ENCODE measurements around the gene ERVK3-1.
"Not testable (repeated sequence)": the region's sequence is repeated elsewhere in the genome, so short reads cannot be mapped to it uniquely, and the experiment has no call there.

Gene ERVK3-1, protein sequence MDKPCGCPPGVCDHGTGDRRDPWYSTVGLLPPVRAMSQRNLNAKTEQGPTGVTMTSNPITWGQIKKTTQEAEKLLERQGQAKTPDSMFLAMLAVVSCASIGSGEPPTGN

DNA sequence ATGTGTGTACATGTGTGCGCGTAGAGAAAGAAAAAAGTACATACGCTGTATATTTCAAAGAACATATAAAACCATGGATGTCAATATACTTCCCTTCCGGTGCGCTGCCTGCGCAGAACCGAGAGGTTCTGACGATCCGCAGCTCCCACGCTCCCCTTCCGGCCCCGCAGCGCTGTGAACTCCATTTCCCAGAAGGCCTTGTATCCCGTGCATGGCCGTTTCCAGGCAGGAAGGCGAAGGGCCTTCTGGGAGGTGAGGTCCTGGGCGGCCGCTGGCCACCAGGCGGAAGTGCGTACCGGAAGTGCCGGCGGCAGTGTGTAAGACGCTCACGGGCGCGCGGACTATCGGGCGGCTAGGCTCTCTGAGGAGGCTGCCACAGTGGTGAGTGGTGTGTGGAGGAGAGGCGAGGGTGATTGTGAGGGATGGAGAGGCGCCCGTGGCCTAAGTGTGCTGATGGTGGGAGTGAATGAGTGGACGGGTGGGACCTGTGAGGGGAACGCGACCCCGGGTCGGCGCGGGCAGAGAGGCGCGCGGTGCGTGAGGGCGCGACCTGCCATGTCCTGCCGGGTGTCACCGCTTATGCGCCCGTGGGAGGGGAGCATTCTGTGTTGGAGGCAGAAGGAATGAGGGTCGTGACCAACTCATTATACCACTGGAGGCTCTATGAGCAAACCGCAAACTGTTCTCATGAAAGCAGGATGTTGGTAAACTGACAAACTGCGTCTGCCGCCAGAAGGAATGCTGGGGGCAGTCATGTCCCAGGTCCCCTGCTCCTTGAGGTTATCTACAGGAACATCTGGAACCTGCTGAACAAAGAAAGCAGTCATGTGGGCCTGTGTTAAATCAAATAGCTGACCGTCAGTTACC is at the start of gene ERVK3-1:
Gene ERVK3-1, plus strand, starts transcription at position 313 of the 867 bp plus-strand sequence. CDS start 6,792 bp downstream, outside the sequence.
- Histone ChIP-seq H3K36me3 (ENCODE audit: control insufficient read depth in 5 of 5, insufficient read depth in 5 of 5, low read length in 5 of 5) (peaks cover 16 to 28% (median 18%) of the 10 kb centered on the region in 5 donors), H3K9me3 (ENCODE audit: control insufficient read depth in 5 of 5, low read length in 5 of 5) (peaks cover 0 to 2% (median 0%) of the 10 kb centered on the region in 5 donors), H3K27ac (ENCODE audit: low read depth, low read length) (peak within 1 kb of the TSS; percentile 89), H3K4me3 (ENCODE audit: low read depth in 1 of 5, low read length in 5 of 5) (peak within 1 kb of the TSS; percentile 96 to 99 (median 98)), H3K27me3 (ENCODE audit: control insufficient read depth in 5 of 5, insufficient read depth in 4 of 5, low read length in 5 of 5) (peaks cover 0 to 3% (median 0%) of the 10 kb centered on the region in 5 donors), H3K9ac (ENCODE audit: low read length in 5 of 5) (peak within 1 kb of the TSS; percentile 82 to 96 (median 92)), H3K4me1 (ENCODE audit: control insufficient read depth in 5 of 5, insufficient read depth in 5 of 5, low read length in 5 of 5) (peaks cover 10 to 26% (median 16%) of the 10 kb centered on the region in 5 donors)

DNA sequence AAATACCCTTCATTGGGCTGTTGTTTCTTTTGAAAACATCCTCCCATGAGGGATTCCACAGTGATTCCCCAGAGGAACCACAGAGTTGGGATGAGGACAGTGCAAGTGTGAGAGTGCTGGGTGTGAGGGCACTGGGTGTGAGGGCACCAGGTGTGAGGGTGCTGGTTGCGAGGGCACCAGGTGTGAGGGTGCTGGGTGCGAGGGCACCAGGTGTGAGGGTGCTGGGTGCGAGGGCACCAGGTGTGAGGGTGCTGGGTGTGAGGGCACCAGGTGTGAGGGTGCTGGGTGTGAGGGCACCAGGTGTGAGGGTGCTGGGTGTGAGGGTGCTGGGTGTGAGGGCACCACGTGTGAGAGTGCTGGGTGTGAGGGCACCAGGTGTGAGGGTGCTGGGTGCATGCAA is 46.9 kb upstream of the ERVK3-1 start:
- not testable (repeated sequence) for H3K4me1 ChIP-seq (ENCODE audit: control insufficient read depth in 5 of 5, insufficient read depth in 5 of 5, low read length in 5 of 5); H3K27me3 ChIP-seq (ENCODE audit: control insufficient read depth in 5 of 5, insufficient read depth in 4 of 5, low read length in 5 of 5); H3K27ac ChIP-seq (ENCODE audit: low read depth, low read length); H3K9ac ChIP-seq (ENCODE audit: low read length in 5 of 5)
- H3K9me3 ChIP-seq (ENCODE audit: control insufficient read depth in 5 of 5, low read length in 5 of 5) = peaks cover 77 to 99% (median 95%) of the 10 kb centered on the region in 5 donors
- H3K36me3 ChIP-seq (ENCODE audit: control insufficient read depth in 5 of 5, insufficient read depth in 5 of 5, low read length in 5 of 5) = peaks cover 43 to 81% (median 72%) of the 10 kb centered on the region in 5 donors
- H3K4me3 ChIP-seq (ENCODE audit: low read depth in 1 of 5, low read length in 5 of 5) = peak overlapping the region; percentile 19 to 84 (median 63)

- Histone ChIP-seq H3K9ac (ENCODE audit: low read length in 5 of 5) (no peak overlapping the region), H3K36me3 (ENCODE audit: control insufficient read depth in 5 of 5, insufficient read depth in 5 of 5, low read length in 5 of 5) (peaks cover 32 to 76% (median 60%) of the 10 kb centered on the region in 5 donors), H3K4me3 (ENCODE audit: low read depth in 1 of 5, low read length in 5 of 5) (peak overlapping the region; percentile 19 to 84 (median 63)), H3K9me3 (ENCODE audit: control insufficient read depth in 5 of 5, low read length in 5 of 5) (peaks cover 77 to 99% (median 98%) of the 10 kb centered on the region in 5 donors), H3K4me1 (ENCODE audit: control insufficient read depth in 5 of 5, insufficient read depth in 5 of 5, low read length in 5 of 5) (peaks cover 0 to 6% (median 0%) of the 10 kb centered on the region in 5 donors), H3K27ac (ENCODE audit: low read depth, low read length) (no peak overlapping the region), H3K27me3 (ENCODE audit: control insufficient read depth in 5 of 5, insufficient read depth in 4 of 5, low read length in 5 of 5) (no peaks in the 10 kb centered on the region)
Measured at GRCh38 chr19:58261600-58261967, 43.6 kb upstream of the ERVK3-1 start.

DNA sequence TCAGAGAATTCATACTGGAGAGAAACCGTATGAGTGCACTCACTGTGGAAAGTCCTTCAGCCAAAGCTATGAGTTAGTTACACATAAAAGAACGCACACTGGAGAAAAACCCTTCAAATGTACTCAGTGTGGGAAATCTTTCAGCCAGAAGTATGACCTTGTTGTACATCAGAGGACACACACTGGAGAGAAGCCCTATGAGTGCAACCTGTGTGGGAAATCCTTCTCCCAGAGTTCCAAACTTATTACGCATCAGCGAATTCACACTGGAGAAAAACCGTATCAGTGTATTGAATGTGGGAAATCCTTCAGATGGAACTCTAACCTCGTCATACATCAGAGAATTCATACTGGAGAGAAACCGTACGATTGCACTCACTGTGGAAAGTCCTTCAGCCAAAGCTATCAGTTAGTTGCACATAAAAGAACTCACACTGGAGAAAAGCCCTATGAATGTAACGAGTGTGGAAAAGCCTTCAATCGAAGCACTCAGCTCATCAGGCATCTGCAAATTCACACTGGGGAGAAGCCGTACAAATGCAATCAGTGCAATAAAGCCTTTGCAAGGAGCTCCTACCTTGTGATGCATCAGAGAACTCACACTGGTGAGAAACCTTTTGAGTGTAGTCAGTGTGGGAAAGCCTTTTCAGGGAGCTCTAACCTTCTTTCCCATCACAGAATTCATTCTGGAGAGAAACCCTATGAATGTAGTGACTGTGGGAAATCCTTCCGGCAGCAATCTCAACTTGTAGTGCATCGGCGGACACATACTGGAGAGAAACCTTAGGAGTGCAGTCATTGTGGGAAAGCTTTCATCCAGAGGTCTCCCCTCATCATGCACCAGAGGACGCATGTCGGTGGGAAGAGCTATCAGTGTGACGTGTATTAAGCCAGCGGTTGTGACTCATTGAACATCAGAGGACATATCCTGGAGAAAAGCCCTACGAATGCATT is 42.9 kb upstream of the ERVK3-1 start:
- H3K27me3 ChIP-seq (ENCODE audit: control insufficient read depth in 5 of 5, insufficient read depth in 4 of 5, low read length in 5 of 5) = no peaks in the 10 kb centered on the region
- peaks cover 0 to 6% (median 0%) of the 10 kb centered on the region in 5 donors for H3K4me1 ChIP-seq (ENCODE audit: control insufficient read depth in 5 of 5, insufficient read depth in 5 of 5, low read length in 5 of 5)
- H3K9me3 ChIP-seq (ENCODE audit: control insufficient read depth in 5 of 5, low read length in 5 of 5) = peaks cover 79 to 99% (median 98%) of the 10 kb centered on the region in 5 donors
- peaks cover 30 to 76% (median 58%) of the 10 kb centered on the region in 5 donors for H3K36me3 ChIP-seq (ENCODE audit: control insufficient read depth in 5 of 5, insufficient read depth in 5 of 5, low read length in 5 of 5)
- peak overlapping the region; percentile 19 to 84 (median 63) for H3K4me3 ChIP-seq (ENCODE audit: low read depth in 1 of 5, low read length in 5 of 5)
- no peak overlapping the region for H3K27ac ChIP-seq (ENCODE audit: low read depth, low read length)
- H3K9ac ChIP-seq (ENCODE audit: low read length in 5 of 5) = no peak overlapping the region

DNA sequence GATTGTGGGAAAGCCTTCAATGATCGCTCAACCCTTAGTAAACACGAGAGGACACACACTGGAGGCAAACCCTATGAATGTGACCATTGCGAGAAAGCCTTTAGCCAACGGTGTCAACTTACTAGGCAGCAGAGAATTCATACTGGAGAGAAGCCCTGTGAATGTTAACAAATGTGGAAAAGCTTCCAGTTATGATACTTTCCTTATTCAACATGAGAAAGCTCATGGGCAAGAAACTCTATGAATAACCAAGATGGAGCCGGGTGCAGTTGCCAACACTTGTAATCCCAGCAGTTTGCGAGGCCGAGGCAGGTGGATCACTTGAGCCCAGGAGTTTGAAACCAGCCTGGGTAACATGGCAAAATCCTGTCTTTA is 42.3 kb upstream of the ERVK3-1 start:
- H3K27me3 ChIP-seq (ENCODE audit: control insufficient read depth in 5 of 5, insufficient read depth in 4 of 5, low read length in 5 of 5) = no peaks in the 10 kb centered on the region
- no peak overlapping the region for H3K9ac ChIP-seq (ENCODE audit: low read length in 5 of 5)
- H3K9me3 ChIP-seq (ENCODE audit: control insufficient read depth in 5 of 5, low read length in 5 of 5) = peaks cover 72 to 99% (median 95%) of the 10 kb centered on the region in 5 donors
- H3K4me1 ChIP-seq (ENCODE audit: control insufficient read depth in 5 of 5, insufficient read depth in 5 of 5, low read length in 5 of 5) = peaks cover 0 to 6% (median 0%) of the 10 kb centered on the region in 5 donors
- H3K36me3 ChIP-seq (ENCODE audit: control insufficient read depth in 5 of 5, insufficient read depth in 5 of 5, low read length in 5 of 5) = peaks cover 29 to 69% (median 55%) of the 10 kb centered on the region in 5 donors
- H3K4me3 ChIP-seq (ENCODE audit: low read depth in 1 of 5, low read length in 5 of 5) = peak overlapping the region; percentile 19 to 84 (median 63)
- H3K27ac ChIP-seq (ENCODE audit: low read depth, low read length) = no peak overlapping the region

- Histone ChIP-seq H3K4me1 (ENCODE audit: control insufficient read depth in 5 of 5, insufficient read depth in 5 of 5, low read length in 5 of 5) (peaks cover 0 to 6% (median 0%) of the 10 kb centered on the region in 5 donors), H3K36me3 (ENCODE audit: control insufficient read depth in 5 of 5, insufficient read depth in 5 of 5, low read length in 5 of 5) (peaks cover 27 to 50% (median 39%) of the 10 kb centered on the region in 5 donors), H3K27me3 (ENCODE audit: control insufficient read depth in 5 of 5, insufficient read depth in 4 of 5, low read length in 5 of 5) (no peaks in the 10 kb centered on the region), H3K9me3 (ENCODE audit: control insufficient read depth in 5 of 5, low read length in 5 of 5) (peaks cover 62 to 96% (median 90%) of the 10 kb centered on the region in 5 donors), H3K27ac (ENCODE audit: low read depth, low read length) (no peak overlapping the region), H3K9ac (ENCODE audit: low read length in 5 of 5) (no peak overlapping the region), H3K4me3 (ENCODE audit: low read depth in 1 of 5, low read length in 5 of 5) (peak overlapping the region; percentile 34 to 84 (median 63))
Measured at GRCh38 chr19:58265100-58265499, 40.1 kb upstream of the ERVK3-1 start.

DNA sequence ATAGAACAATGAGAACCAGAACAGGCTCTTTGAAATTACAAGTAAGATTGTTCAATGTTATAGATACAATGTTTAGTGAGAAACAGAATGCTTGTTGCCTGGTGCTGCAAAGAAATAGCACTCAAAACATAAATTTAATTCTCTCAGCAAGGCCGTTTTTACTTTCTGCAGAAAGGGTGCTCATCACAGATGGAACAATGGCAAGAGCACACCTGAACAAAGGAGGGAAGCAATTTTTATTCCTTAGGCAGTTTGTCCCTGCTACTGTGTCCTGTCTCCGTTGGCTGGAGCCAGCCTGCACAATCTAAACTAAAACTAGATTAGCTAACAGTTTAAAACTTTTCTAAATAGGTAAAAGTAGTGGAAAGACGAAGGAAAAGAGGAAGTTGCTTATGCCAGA is 36.8 kb upstream of the ERVK3-1 start:
- Histone ChIP-seq H3K9ac (ENCODE audit: low read length in 5 of 5) (no peak overlapping the region), H3K4me1 (ENCODE audit: control insufficient read depth in 5 of 5, insufficient read depth in 5 of 5, low read length in 5 of 5) (no peaks in the 10 kb centered on the region), H3K36me3 (ENCODE audit: control insufficient read depth in 5 of 5, insufficient read depth in 5 of 5, low read length in 5 of 5) (peaks cover 3 to 27% (median 14%) of the 10 kb centered on the region in 5 donors), H3K27ac (ENCODE audit: low read depth, low read length) (no peak overlapping the region), H3K4me3 (ENCODE audit: low read depth in 1 of 5, low read length in 5 of 5) (peak overlapping the region; percentile 10 to 42 (median 32)), H3K9me3 (ENCODE audit: control insufficient read depth in 5 of 5, low read length in 5 of 5) (peaks cover 42 to 90% (median 84%) of the 10 kb centered on the region in 5 donors), H3K27me3 (ENCODE audit: control insufficient read depth in 5 of 5, insufficient read depth in 4 of 5, low read length in 5 of 5) (no peaks in the 10 kb centered on the region)

DNA sequence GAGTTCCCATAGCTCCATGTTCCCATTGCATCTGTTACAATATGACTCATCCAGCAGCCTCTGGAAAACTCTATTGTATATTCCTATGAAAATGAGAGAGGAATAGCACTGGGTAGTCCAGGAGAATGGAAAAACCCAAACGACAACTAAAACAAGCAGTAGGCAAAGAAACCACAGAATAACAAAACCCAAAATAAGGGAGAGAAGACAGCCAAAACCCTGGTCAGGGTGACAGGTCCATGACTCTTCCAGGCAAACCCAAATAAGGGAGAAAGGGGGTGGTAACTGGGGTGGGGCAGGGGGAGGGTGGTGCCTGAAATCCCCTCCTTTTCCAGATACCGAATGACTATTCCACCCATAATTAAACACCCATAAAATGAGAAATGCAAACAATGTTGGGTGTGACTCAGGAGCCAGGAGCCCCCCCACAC is 30.4 kb upstream of the ERVK3-1 start:
- Histone ChIP-seq H3K9me3 (ENCODE audit: control insufficient read depth in 5 of 5, low read length in 5 of 5) (peaks cover 18 to 62% (median 48%) of the 10 kb centered on the region in 5 donors), H3K4me1 (ENCODE audit: control insufficient read depth in 5 of 5, insufficient read depth in 5 of 5, low read length in 5 of 5) (peaks cover 0 to 20% (median 15%) of the 10 kb centered on the region in 5 donors), H3K36me3 (ENCODE audit: control insufficient read depth in 5 of 5, insufficient read depth in 5 of 5, low read length in 5 of 5) (peaks cover 2 to 22% (median 11%) of the 10 kb centered on the region in 5 donors)

GRCh38 chr19:58275564-58275963 is 29.6 kb upstream of the ERVK3-1 start:
- H3K4me1 ChIP-seq (ENCODE audit: control insufficient read depth in 5 of 5, insufficient read depth in 5 of 5, low read length in 5 of 5) = peaks cover 2 to 27% (median 19%) of the 10 kb centered on the region in 5 donors
- no peaks in the 10 kb centered on the region for H3K27me3 ChIP-seq (ENCODE audit: control insufficient read depth in 5 of 5, insufficient read depth in 4 of 5, low read length in 5 of 5)
- peaks cover 2 to 22% (median 8%) of the 10 kb centered on the region in 5 donors for H3K36me3 ChIP-seq (ENCODE audit: control insufficient read depth in 5 of 5, insufficient read depth in 5 of 5, low read length in 5 of 5)
- no peak overlapping the region for H3K27ac ChIP-seq (ENCODE audit: low read depth, low read length)
- peaks cover 13 to 56% (median 40%) of the 10 kb centered on the region in 5 donors for H3K9me3 ChIP-seq (ENCODE audit: control insufficient read depth in 5 of 5, low read length in 5 of 5)
- H3K4me3 ChIP-seq (ENCODE audit: low read depth in 1 of 5, low read length in 5 of 5) = peak overlapping the region in 2 of 5 donors; percentile 25 to 29
- no peak overlapping the region for H3K9ac ChIP-seq (ENCODE audit: low read length in 5 of 5)

More for the DNA sequence above, 30.4 kb upstream of the ERVK3-1 start:
- no peaks in the 10 kb centered on the region for H3K27me3 ChIP-seq (ENCODE audit: control insufficient read depth in 5 of 5, insufficient read depth in 4 of 5, low read length in 5 of 5)
- no peak overlapping the region for H3K27ac ChIP-seq (ENCODE audit: low read depth, low read length)
- H3K9ac ChIP-seq (ENCODE audit: low read length in 5 of 5) = no peak overlapping the region
- peak overlapping the region in 2 of 5 donors; percentile 29 for H3K4me3 ChIP-seq (ENCODE audit: low read depth in 1 of 5, low read length in 5 of 5)

Measured in subcutaneous abdominal adipose tissue (tissue), 5 donors.